Vagina (tissue), 2 donors: ENCODE results near the gene SPOCD1. TPM values are rescaled to one million over a fixed set of nuclear protein-coding genes. Genes with fewer than 3 reads are reported as not detected.

Experiments
- DNase-seq, 2 donors: peaks; one replicate each; pipeline ENCODE4 v3.0.0-alpha.2; 2017; ENCODE audit errors: extremely low spot score in 2 of 2
- H3K27ac ChIP-seq: fragments of 200-600 bp; sonication (generic); one replicate; pipeline ENCODE4 v1.5.1; 2019
- H3K27me3 ChIP-seq: fragments of 200-600 bp; sonication (generic); one replicate; pipeline ENCODE4 v1.5.1; 2019
- H3K36me3 ChIP-seq, 2 donors: fragments of 200-600 bp; sonication (generic); one replicate each; pipeline ENCODE4 v1.5.1; 2017 to 2019
- H3K4me1 ChIP-seq: fragments of 200-600 bp; sonication (generic); one replicate; pipeline ENCODE4 v1.5.1; 2019
- H3K4me3 ChIP-seq, 2 donors: fragments of 200-600 bp; sonication (generic); 1 replicate in 1 of 2; 2 replicates in 1 of 2; pipeline ENCODE4 v1.5.1; 2016 to 2019
- H3K9me3 ChIP-seq: fragments of 200-600 bp; sonication (generic); one replicate; pipeline ENCODE4 v1.5.1; 2019
- POLR2A ChIP-seq, 2 donors: fragments of 450-650 bp; IDR thresholded peaks; one replicate each; pipeline ENCODE4 v1.6.1; 2017; ENCODE audit warnings: antibody characterized with exemption in 2 of 2, mild to moderate bottlenecking in 2 of 2, moderate library complexity in 2 of 2
- POLR2AphosphoS5 ChIP-seq, 2 donors: sonication (generic); formaldehyde crosslinking; IDR thresholded peaks; one replicate each; pipeline ENCODE4 v1.9.0; 2017; ENCODE audit warnings: antibody characterized with exemption in 2 of 2, mild to moderate bottlenecking in 2 of 2, low read depth in 1 of 2; ENCODE audit not compliant: insufficient read depth in 1 of 2
- intact Hi-C: fragments of 100-400 bp; cut with DNase I; formaldehyde crosslinking; loops from one replicate; pipeline ENCODE4 v1.15.1; 2023
- total RNA-seq: library from RNA; depleted of rRNA; stranded (reverse); fragments of >200 nt; gene quantifications from one replicate; pipeline ENCODE4 v1.2.3, GENCODE V29; 2016
- TF ChIP-seq, protein P1 (sequence below), 3 experiments: fragments of 450-650 bp in 2 of 3; fragments of 200-600 bp in 1 of 3; sonication (generic) in 1 of 3; IDR thresholded peaks; one replicate each; pipeline ENCODE4 v1.5.1; 2017 to 2019; ENCODE audit warnings: antibody characterized with exemption in 3 of 3, mild to moderate bottlenecking in 2 of 3, moderate library complexity in 2 of 3

SPOCD1 gene
- total RNA-seq, 1 donor from 2014 or later, result 4.2 TPM

- Histone ChIP-seq H3K4me1 (no peaks in the 10 kb centered on the region), H3K27me3 (no peaks in the 10 kb centered on the region), H3K9me3 (no peaks in the 10 kb centered on the region), H3K4me3 (no peak overlapping the region), H3K36me3 (no peaks in the 10 kb centered on the region), H3K27ac (no peak overlapping the region)
- intact Hi-C loops, result no loop called here
- no peak for DNase-seq
- no peak for TF ChIP-seq POLR2AphosphoS5 (IDR thresholded peaks at IDR 0.05; ENCODE audit: insufficient read depth in 1 of 2, low read depth in 1 of 2)
- TF ChIP-seq, protein P1, sequence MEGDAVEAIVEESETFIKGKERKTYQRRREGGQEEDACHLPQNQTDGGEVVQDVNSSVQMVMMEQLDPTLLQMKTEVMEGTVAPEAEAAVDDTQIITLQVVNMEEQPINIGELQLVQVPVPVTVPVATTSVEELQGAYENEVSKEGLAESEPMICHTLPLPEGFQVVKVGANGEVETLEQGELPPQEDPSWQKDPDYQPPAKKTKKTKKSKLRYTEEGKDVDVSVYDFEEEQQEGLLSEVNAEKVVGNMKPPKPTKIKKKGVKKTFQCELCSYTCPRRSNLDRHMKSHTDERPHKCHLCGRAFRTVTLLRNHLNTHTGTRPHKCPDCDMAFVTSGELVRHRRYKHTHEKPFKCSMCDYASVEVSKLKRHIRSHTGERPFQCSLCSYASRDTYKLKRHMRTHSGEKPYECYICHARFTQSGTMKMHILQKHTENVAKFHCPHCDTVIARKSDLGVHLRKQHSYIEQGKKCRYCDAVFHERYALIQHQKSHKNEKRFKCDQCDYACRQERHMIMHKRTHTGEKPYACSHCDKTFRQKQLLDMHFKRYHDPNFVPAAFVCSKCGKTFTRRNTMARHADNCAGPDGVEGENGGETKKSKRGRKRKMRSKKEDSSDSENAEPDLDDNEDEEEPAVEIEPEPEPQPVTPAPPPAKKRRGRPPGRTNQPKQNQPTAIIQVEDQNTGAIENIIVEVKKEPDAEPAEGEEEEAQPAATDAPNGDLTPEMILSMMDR (IDR thresholded peaks at IDR 0.05), result no peak
- TF ChIP-seq POLR2A (IDR thresholded peaks at IDR 0.05), result no peak
These were observed 43.2 kb upstream of the SPOCD1 start for GRCh38 chr1:31859044-31859443.

DNA sequence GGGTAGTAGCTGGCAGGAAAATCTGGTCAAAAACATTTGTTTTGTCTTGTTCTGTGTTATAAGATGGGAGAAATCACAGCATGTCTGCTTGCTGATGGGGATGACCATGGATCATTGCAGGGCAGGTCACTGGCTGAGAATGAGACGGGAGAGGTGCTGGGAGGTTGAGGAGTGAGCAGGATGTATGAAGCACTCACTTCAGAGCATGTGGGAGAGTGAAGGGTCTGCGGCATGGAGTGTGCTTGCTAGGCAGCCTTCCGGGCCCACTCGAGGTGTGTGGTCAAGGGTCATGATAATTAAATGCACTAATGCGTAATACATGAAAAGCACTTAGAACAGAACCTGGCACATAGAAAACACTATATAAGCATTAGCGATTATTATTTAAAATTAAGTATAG is 42.0 kb upstream of the SPOCD1 start:
- intact Hi-C loops, result no loop called here
- H3K9me3 ChIP-seq, result no peaks in the 10 kb centered on the region
- no peak for DNase-seq
- H3K27ac ChIP-seq, result no peak overlapping the region
- H3K27me3 ChIP-seq, result no peaks in the 10 kb centered on the region
- no peak for TF ChIP-seq POLR2AphosphoS5 (IDR thresholded peaks at IDR 0.05; ENCODE audit: insufficient read depth in 1 of 2, low read depth in 1 of 2)
- no peak for TF ChIP-seq POLR2A (IDR thresholded peaks at IDR 0.05)
- TF ChIP-seq, protein P1 (IDR thresholded peaks at IDR 0.05), result no peak
- no peaks in the 10 kb centered on the region for H3K36me3 ChIP-seq
- no peaks in the 10 kb centered on the region for H3K4me1 ChIP-seq
- H3K4me3 ChIP-seq, result no peak overlapping the region

GRCh38 chr1:31856140-31856539 is 40.3 kb upstream of the SPOCD1 start:
- TF ChIP-seq POLR2AphosphoS5 (IDR thresholded peaks at IDR 0.05; ENCODE audit: insufficient read depth in 1 of 2, low read depth in 1 of 2), result no peak
- TF ChIP-seq, protein P1 (IDR thresholded peaks at IDR 0.05), result no peak
- TF ChIP-seq POLR2A (IDR thresholded peaks at IDR 0.05), result no peak
- H3K36me3 ChIP-seq, result no peaks in the 10 kb centered on the region
- H3K9me3 ChIP-seq, result no peaks in the 10 kb centered on the region
- no peak overlapping the region for H3K27ac ChIP-seq
- intact Hi-C loops, result no loop called here
- no peaks in the 10 kb centered on the region for H3K4me1 ChIP-seq
- H3K27me3 ChIP-seq, result no peaks in the 10 kb centered on the region
- DNase-seq, result no peak
- no peak overlapping the region for H3K4me3 ChIP-seq

GRCh38 chr1:31855038-31855845 is 39.4 kb upstream of the SPOCD1 start:
- Histone ChIP-seq H3K27me3 (no peaks in the 10 kb centered on the region), H3K4me1 (no peaks in the 10 kb centered on the region), H3K4me3 (no peak overlapping the region), H3K27ac (no peak overlapping the region), H3K9me3 (no peaks in the 10 kb centered on the region), H3K36me3 (no peaks in the 10 kb centered on the region)
- TF ChIP-seq, protein P1 (IDR thresholded peaks at IDR 0.05), result no peak
- TF ChIP-seq POLR2AphosphoS5 (IDR thresholded peaks at IDR 0.05; ENCODE audit: insufficient read depth in 1 of 2, low read depth in 1 of 2) (no peak), POLR2A (IDR thresholded peaks at IDR 0.05) (no peak)
- no peak for DNase-seq
- intact Hi-C loops, result no loop called here

GRCh38 chr1:31849653-31850052 is 33.8 kb upstream of the SPOCD1 start:
- TF ChIP-seq POLR2A (IDR thresholded peaks at IDR 0.05) (no peak), POLR2AphosphoS5 (IDR thresholded peaks at IDR 0.05; ENCODE audit: insufficient read depth in 1 of 2, low read depth in 1 of 2) (no peak)
- TF ChIP-seq, protein P1 (IDR thresholded peaks at IDR 0.05), result no peak
- no peak for DNase-seq
- intact Hi-C loops, result loop anchor here (2.0 kb wide), 1 partner anchor 29 kb away; no protein-coding TSS in a partner anchor
- Histone ChIP-seq H3K27ac (no peak overlapping the region), H3K4me3 (no peak overlapping the region), H3K9me3 (no peaks in the 10 kb centered on the region), H3K27me3 (no peaks in the 10 kb centered on the region), H3K36me3 (no peaks in the 10 kb centered on the region), H3K4me1 (no peaks in the 10 kb centered on the region)
